ENCODE measurements around the gene CACNA1C. TPM values are rescaled to one million over a fixed set of nuclear protein-coding genes. Genes with fewer than 3 reads are reported as not detected.
"Not testable (repeated sequence)": the region's sequence is repeated elsewhere in the genome, so short reads cannot be mapped to it uniquely, and the experiment has no call there.

The CACNA1C gene
- total RNA-seq, 1 donor from 2014 or later: not detected

DNA sequence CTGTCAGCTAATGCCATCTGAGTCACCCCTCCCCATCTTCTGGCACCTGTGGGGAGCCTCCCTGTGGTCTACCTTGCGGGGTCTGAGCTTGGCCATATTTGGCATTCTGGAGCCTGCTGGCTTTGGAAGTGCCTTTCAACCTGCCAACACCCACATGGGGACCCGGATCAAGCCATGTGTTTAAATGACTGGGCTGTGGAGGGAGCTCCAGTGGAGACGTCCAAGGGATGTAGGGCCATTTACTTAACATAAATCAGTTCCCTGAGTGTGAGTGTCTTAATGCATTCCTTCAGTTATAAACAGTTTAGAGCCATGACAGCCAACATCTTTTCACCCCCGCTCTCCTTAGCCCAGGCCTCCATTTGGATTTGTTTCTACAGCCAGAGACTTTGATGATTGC lies 22.0 kb downstream of the CACNA1C start:
- DNase-seq (ENCODE audit: low read depth): no peak

DNA sequence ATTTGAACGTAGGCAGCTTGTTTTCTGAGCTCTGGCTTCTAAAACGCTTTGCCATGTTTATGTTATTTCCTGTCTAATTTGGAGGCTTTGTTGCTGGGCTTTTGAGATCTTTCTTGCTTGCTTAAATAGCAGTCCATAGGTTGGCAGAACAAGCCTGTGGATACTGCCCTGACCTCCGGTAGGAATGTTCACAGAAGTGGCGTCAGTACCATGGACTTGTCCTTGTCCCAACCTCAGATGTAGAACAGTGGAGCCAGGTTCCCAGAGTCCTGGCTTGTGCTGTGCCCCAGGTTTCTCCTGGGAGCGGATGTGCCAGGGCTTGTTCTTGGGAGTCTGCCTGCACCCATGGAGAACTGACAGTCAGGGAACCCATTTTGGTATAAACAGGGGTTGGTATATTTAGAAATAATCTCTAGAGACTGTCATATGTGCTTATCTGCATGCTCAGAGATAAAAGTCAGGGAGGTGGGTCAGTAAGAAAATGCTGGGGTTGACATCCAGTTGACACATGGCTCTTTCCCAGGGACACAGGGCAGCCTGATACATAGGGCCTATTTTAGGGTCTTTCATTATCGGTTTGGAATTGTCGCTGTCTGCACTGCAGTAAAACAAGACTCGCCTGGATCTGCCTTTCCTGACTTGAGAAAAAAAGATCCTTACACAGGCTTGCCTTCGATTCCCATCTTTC lies 22.9 kb downstream of the CACNA1C start:
- no peak for DNase-seq (ENCODE audit: low read depth)

DNA sequence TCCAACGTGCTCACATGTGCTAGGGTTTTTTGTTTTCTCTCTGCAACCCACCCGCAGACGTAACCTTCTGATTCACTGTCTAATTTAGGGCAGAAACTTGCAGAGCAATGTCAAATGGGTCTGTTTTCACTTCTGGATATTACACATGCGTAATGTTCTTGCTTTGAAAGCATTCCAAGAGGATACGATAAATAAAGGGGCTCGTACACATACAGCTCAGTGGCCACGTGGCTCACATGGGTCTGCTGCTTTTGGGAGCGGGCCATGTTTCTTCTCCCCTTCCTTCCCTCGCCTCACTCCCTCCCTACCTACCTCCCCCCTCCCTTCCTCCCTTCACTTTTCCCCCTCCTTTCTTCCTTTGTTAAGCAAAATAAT lies 23.4 kb downstream of the CACNA1C start:
- no peak for DNase-seq (ENCODE audit: low read depth)

DNA sequence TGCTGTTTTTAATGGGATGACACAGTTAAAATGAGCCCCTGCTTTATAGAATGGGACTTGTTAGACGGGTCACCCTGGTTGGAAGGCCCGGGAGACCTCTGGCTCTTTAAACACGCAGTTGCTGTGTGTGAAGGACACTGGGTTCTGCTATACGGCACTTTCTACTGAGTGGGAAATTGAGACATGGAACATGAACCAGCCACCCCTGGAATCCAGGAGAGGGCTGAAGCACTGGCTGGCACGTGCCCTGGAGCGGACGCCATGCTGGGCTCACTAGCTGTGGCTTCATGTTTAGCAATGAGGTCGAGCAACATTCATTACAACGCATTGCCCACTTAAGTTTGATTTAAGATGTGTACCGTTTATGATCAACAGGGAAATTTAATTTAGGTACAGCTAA lies 23.9 kb downstream of the CACNA1C start:
- no peak for DNase-seq (ENCODE audit: low read depth)

DNA sequence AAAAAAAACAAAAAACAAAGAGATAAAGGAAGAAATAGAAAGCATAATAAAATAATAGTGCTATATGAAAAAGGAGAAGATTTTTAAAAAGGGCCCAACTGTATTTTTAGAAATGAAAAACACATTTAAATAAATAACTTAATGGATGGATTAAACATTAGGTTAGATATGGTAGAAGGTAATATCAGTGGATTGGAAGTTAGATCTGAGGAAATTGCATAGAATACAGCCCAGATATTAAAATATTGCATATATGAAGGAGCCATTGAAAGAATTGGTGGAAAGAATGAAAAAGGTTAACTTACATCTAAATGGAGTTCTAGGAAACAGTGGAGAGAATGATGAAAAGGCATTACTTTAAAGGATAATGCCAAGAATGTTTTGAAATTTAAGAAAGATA lies 27.8 kb downstream of the CACNA1C start:
- no peak for DNase-seq (ENCODE audit: low read depth)

DNA sequence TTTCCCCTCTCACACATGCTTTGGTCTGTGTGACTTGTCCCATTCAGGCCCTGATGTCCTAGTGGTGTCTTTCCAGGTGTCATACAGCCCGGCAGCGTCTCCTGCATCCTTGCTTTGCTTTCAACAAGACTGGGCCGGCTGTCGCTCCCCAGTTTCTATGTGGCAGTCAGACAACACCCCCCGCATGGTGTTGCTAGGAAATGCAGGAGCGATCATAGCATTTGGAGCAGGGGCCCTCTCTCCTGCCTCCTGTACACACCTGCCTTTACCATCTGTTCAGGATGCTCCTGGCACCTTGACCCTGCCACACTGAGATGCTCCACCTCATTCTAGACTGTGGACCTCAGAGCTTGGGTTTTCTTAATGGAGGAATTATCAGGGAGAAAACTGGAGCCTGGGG lies 29.5 kb downstream of the CACNA1C start:
- DNase-seq (ENCODE audit: low read depth): no peak

DNA sequence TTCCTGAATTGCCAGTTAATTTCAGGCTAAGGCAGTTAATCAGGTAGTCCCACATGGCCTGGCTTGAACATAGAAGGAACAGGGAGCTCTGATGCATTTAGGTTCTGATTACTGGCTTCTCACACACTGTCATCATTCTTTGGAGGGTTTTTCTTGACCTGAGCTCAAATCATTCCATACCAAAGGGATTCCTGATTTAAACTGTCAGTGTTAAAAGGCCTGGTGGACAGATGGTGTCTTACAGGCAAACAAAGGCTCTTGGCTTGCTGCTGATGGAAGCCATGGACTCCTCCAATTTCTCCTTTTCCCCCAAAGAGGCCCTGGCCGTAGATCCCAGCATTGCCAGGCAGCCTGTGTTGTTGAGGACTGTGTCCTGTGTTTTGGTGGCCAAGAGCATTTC lies 30.2 kb downstream of the CACNA1C start:
- no peak for DNase-seq (ENCODE audit: low read depth)

DNA sequence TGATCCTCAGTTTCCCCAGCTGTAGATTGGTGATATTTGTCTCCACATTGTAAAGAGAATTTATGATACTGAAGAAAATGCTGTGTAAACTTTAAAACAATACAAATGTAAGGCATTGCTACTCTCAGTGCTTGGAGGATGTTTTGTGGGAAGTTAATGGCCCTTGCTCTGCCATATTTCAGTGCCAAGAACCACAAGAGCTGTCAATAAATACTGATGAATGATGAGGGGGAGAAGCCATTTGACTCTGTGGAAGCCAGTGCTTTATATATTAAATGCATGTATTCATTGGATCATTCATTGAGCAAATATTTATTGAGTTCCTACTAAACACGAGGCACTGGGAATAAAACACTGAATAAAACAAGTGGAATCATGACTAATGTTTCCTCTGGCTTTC lies 30.8 kb downstream of the CACNA1C start:
- no peak for DNase-seq (ENCODE audit: low read depth)

DNA sequence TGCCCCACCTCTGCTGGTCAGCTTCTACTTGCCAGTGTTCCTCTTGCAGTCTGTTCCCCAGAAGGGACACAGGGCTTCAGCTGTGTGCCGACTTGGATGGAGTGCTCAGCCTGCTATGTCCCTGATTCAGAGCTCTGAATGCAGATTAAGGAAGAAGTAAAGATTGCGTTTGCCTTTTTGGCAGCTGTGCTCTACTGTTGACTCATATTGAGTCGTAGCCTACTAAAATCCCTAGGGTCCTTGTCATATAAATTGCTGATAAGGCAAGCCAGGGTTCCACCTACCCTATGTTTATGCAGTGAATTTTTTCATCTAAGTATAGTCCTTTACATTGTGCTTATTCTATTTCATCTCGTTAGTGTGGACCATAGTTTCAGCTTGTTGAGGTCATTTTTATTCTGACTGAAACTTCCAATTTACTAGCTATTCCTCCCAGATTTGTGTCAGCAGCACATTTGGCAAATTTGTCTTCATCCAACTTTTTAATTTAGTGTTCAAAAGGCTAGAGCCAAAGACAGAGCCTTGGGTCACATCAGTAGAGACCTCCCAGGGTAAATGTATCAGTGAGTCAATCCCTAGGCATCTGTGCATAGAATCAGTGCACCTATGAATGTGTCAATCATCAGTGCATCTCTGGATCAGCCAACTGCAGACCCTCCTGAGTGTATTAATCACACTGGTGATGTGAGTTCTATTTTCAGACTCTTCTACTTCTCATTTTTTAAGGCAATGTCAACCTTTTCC lies 31.9 kb downstream of the CACNA1C start:
- DNase-seq (ENCODE audit: low read depth): peak; percentile 12

DNA sequence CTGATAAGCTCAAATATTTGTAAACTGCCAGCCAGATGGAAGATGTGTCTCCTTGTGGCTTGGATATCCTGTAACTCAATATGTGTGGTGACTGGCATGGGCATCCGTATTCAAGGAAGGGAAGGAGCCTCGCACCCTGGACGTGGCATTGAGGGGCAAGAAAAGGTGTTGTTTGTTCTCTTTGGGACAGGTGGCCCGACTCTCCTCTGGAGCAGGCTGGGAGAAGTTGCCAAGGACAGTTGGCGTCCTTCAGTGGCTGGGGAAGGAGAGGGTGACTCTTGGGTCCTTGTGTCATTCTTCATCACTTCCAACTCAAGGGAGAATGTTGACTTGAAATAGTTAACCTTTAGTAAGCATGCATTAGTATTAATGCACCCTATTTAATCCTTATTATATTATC lies 39.6 kb downstream of the CACNA1C start:
- DNase-seq (ENCODE audit: low read depth): no peak

DNA sequence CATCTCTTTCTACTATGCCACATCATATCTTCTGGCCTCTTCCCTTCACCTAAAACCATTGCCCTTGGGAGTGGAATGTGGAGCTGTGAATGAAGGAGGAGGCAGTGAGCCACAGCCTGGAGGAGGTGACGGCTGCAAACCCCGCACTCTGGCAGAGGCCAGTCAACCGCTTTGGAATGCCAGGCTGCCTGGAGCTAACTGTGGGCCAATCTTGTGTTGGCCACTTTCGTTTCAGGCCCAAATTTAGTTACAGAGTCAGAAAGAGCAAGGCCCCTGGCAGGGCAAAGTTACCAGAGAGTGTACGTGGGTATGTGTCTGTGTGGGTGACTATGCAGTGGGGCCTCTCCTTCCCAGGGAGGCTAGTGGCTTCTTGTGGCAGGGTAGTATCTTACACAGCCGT lies 40.1 kb downstream of the CACNA1C start:
- DNase-seq (ENCODE audit: low read depth): peak; percentile 40

DNA sequence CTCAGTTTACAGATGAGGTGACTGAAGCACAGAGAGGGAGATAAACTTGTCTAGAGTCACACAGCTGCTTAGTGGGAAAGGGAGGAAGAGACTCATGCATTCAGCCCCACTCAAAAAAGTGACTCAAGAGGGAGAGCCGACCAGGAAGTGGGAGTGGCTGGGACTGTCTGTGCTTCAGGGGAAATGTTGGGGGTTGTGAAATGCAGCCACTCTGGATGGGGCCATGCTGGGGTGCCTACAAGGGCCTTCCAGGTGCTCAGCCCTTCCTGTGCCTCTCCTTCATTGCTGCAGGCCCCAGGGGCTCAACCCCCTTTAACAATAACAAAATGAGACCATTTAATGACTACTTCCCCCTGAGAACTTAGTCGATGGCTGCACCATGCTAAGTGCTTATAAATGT lies 41.8 kb downstream of the CACNA1C start:
- no peak for DNase-seq (ENCODE audit: low read depth)

DNA sequence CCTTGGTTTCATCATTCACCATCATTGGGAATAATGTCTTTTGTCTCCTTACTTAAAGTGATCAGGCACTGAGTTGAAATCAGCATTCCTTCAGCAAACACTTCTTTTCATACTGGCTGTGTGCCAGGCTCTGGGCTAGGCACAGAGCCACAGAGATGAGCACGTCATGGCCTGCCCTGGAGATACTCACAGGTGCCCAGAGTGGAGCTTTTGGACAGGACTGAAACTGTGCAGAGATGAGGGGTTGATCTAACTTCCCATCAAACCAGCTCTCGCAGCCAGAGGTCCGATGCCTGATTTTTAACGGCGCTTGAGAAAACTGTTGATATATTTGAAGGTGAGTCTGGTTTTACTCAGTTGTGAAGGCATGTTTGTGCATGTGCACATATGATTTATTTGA lies 43.1 kb downstream of the CACNA1C start:
- no peak for DNase-seq (ENCODE audit: low read depth)

DNA sequence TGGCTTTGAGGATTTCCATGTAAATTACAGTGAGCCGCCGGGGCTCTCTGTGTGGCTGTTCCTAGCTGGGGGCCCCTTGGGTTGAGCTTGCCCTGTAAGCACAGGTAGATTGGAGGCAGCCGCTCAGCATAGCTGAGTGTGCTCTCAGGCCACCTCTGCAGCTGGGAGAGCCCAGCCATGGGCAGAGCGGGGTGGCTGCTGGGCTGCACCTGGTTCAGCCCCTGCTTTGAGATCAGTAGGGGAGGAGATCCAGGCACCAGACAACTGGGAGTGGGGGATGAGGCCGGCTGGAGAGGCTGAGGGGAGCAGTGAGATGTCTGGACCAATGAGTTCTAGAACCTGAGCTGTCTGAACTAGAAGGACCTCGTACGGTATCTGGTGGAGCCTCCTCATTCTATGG lies 44.8 kb downstream of the CACNA1C start:
- no peak for DNase-seq (ENCODE audit: low read depth)

DNA sequence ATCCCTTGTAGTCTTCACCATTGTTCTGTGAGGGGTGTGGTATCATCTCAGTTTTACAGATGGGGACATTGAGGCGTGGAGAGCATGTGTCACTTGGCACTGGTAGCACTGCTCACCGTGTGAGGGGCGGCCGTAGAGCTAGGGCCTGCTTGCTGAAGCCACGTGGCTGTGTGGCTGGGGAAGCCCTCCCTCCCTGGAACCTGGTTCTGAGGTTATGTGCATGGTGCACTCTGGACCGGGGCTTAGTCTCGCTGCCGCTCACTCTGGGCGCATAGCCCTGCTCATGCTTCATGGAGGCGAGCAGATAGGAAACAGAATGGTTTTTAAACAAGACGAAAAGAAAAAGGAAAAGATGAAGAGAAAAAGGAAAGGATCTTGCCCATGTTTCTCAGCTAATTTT lies 46.1 kb downstream of the CACNA1C start:
- DNase-seq (ENCODE audit: low read depth): no peak

DNA sequence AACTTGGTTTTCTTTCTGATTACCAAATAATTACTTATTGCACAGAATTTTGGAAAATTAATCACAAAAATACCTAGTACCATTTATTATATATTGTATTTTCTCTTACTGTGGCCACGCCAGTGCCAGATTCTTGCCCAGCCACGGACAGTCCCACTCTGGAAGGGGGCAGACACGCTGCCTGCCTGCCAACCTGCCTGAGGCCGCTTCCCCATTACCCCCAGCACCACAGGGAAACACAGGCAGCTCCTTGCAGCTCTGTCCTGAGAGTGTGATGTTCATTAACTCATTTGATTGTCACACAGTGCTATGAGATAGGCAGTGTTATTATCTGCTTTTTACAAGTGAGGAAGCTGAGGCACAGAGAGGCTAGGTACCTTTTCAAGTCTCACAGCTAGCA lies 46.8 kb downstream of the CACNA1C start:
- DNase-seq (ENCODE audit: low read depth): no peak

DNA sequence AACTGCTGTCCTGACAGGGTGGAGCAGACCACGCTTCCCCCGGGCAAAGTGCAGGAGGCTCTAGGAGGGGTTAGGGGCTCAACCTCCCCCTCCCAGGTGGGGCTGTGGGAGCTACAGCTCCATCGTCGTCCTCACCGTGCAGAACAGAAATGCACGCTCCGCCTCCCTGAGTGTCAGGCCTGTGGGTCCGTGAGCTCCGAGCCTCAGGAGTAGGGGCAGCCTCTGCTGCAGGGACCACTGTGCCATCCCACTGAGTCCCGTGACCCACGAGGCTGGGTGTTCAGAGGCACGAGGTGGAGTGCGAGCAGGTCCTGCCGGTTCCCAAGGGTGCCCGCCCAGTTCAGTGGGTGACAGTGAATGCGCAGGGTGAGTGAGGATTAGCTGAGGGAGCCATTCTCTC lies 48.6 kb downstream of the CACNA1C start:
- DNase-seq (ENCODE audit: low read depth): no peak

DNA sequence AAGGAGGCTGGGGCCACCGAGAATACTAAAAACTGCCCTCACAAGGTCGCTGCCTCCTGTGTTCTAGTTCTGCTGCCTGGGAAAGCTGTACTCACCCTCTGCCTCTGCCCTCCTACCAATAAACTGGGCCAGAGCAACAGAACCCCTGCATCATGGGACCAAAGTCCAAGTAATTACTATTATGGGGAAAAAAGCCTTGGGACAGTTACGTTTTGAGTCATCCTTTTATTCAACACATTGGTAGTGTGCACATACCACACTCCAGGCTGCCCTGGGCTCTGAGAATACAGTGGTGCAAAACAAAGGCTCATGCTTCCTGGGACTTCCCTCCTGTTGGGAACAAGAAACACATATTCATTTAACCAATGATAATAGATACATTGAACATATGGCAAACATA lies 49.0 kb downstream of the CACNA1C start:
- DNase-seq (ENCODE audit: low read depth): no peak

DNA sequence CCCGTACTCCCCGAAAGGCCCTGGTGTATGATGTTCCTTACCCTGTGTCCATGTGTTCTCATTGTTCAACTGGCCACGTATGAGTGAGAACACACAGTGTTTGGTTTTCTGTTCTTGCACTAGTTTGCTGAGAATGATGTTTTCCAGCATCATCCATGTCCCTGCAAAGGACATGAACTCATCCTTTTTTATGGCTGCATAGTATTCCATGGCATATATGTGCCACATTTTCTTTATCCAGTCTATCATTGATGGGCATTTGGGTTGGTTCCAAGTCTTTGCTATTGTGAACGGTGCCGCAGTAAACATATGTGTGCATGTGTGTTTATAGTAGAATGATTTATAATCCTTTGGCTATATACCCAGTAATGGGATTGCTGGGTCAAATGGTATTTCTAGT lies 49.9 kb downstream of the CACNA1C start:
- DNase-seq (ENCODE audit: low read depth): not testable (repeated sequence)

DNA sequence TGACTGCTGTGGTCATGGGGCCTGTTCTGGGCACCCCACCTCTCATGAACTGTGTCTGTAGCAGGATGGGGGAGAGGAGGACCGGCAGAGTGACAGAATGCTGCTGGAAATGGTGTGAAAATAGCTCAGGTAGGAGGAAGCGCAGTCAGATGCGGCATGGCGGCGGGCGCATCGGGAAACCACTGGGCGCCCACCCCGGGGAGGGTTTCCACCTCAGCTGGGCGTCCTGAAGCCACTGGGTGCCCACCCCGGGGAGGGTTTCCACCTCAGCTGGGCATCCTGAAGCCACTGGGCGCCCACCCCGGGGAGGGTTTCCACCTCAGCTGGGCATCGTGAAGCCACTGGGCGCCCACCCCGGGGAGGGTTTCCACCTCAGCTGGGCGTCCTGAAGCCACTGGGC lies 52.6 kb downstream of the CACNA1C start:
- DNase-seq (ENCODE audit: low read depth): not testable (repeated sequence)

DNA sequence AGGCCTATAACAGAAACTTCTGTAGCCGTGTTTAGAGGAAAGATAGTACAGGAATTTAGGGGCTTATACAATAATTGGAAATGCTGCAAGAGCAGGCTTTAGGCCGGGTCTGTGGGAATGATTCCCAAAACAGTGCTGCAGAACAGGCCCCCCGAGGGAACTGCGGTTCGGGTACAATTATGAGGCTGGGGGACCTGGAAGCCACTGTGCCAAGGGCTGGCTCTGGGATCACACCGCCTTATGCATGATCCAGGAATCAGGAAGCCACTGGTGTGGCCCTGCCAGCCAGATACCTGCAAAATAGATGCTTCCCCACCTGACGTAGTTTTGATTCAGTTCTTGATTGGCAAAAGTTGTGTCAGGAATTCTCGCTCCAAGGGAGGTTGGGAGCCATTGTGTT lies 55.4 kb downstream of the CACNA1C start:
- DNase-seq (ENCODE audit: low read depth): no peak

DNA sequence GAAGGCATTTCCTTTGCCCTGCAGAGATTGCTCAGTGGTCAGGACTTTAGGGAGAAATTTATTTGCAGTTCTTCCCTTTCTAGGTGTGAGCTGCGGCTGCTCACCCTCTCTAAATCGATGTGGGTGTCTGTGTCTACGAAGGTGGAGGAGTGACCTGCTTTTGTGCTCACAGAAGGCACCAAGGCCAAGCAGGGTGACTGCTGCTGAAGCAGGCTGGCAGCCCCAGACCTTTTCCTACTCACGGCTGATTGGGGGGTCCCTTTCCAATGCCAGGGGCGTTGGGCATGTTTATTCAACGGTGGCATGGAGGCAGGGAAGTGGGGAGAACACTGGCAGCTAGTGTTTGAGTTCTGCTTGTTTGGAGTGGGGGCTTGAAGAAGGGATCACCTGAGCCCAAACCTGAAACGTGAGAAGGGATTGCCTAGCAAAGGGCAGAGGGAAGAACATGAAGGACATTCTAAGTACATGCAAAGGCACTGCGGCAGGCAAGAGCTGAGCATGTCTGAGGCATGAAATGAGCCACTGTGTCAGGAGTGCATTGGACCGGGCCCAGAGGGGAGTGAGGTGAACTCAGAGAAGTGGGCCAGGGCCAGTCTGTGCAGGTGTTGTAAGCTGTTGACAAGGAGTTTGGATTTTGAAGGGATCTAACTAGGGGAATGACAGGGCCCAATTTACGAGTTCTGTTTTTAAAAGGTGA lies 56.3 kb downstream of the CACNA1C start:
- no peak for DNase-seq (ENCODE audit: low read depth)

DNA sequence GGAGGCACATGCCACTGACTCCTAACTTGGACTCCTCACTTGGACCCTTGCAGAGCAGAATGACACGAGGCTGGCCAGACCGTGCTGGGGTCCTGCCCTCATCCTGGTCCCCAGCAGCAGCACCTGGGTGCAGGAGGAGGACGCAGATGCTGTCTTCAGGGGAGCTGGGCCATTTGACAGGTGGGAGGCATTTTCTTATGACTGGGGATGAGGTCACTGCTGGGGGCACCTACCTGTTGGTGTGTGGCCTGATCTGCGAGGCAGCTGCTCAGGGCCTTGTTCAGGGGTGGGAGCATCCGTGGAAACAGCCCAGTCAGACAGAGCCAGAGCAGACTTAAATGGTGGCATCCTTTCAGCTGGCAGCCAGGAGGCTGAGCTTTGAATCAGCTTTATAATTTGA lies 57.3 kb downstream of the CACNA1C start:
- no peak for DNase-seq (ENCODE audit: low read depth)

Data from myocyte (in vitro differentiated cells).